ENCODE data around the gene EIF2S2. TPM values are rescaled to one million over a fixed set of nuclear protein-coding genes. Genes with fewer than 3 reads are reported as not detected.
A peak's percentile ranks its signal among the peaks of the same experiment; 100 is the strongest.

Gene EIF2S2
- total and polyA plus RNA-seq, 4 donors: 30.8 to 37.9 (median 31.5) TPM

GRCh38 chr20:34064286-34064685 is 47.8 kb downstream of the EIF2S2 start:
- 98% methylated on average over 3 of the region's 3 CpGs for WGBS
- Histone ChIP-seq H3K4me1 (ENCODE audit: control insufficient read depth in 4 of 4, insufficient read depth in 4 of 4, low read length in 3 of 4) (peaks cover 0 to 8% (median 0%) of the 10 kb centered on the region in 4 donors), H3K27ac (ENCODE audit: low read depth in 1 of 2, low read length in 2 of 2) (no peak overlapping the region), H3K36me3 (ENCODE audit: control insufficient read depth in 4 of 4, insufficient read depth in 3 of 4, low read depth in 1 of 4, low read length in 3 of 4) (no peaks in the 10 kb centered on the region), H3K9me3 (ENCODE audit: control insufficient read depth in 4 of 4, low read length in 3 of 4) (no peaks in the 10 kb centered on the region), H3K27me3 (ENCODE audit: control insufficient read depth in 4 of 4, insufficient read depth in 4 of 4, low read length in 3 of 4) (no peaks in the 10 kb centered on the region), H3K9ac (ENCODE audit: low read depth in 1 of 2, low read length in 2 of 2) (no peak overlapping the region), H3K4me3 (ENCODE audit: low read depth in 1 of 3, low read length in 3 of 3) (no peak overlapping the region)
- peak; percentile 69 for DNase-seq (ENCODE audit: low spot score)
- TF ChIP-seq NR2F2 (IDR thresholded peaks at IDR 0.05) (no peak), REST (IDR thresholded peaks at IDR 0.05) (no peak), TAF1 (conservative IDR thresholded peaks at IDR 0.05) (no peak), RXRA (IDR thresholded peaks at IDR 0.05) (no peak), HNF4G (IDR thresholded peaks at IDR 0.05) (no peak), FOXA2 (IDR thresholded peaks at IDR 0.05) (no peak), FOXA1 (IDR thresholded peaks at IDR 0.05) (no peak), CTCF (IDR thresholded peaks at IDR 0.05; ENCODE audit: low read depth, low read length, missing input control) (no peak), YY1 (IDR thresholded peaks at IDR 0.05) (no peak)

- Histone ChIP-seq H3K27ac (ENCODE audit: low read depth in 1 of 2, low read length in 2 of 2) (no peak overlapping the region), H3K4me3 (ENCODE audit: low read depth in 1 of 3, low read length in 3 of 3) (no peak overlapping the region), H3K9ac (ENCODE audit: low read depth in 1 of 2, low read length in 2 of 2) (no peak overlapping the region), H3K9me3 (ENCODE audit: control insufficient read depth in 4 of 4, low read length in 3 of 4) (no peaks in the 10 kb centered on the region), H3K4me1 (ENCODE audit: control insufficient read depth in 4 of 4, insufficient read depth in 4 of 4, low read length in 3 of 4) (no peaks in the 10 kb centered on the region), H3K27me3 (ENCODE audit: control insufficient read depth in 4 of 4, insufficient read depth in 4 of 4, low read length in 3 of 4) (no peaks in the 10 kb centered on the region), H3K36me3 (ENCODE audit: control insufficient read depth in 4 of 4, insufficient read depth in 3 of 4, low read depth in 1 of 4, low read length in 3 of 4) (no peaks in the 10 kb centered on the region)
- WGBS: 90% methylated on average over 5 of the region's 5 CpGs
- DNase-seq (ENCODE audit: low spot score): no peak
- TF ChIP-seq EGR1 (IDR thresholded peaks at IDR 0.05; ENCODE audit: low read depth in 2 of 2) (no peak), ATF3 (IDR thresholded peaks at IDR 0.05) (no peak), RAD21 (IDR thresholded peaks at IDR 0.05) (no peak), FOXA2 (IDR thresholded peaks at IDR 0.05) (no peak), NR2F2 (IDR thresholded peaks at IDR 0.05) (no peak), SP1 (IDR thresholded peaks at IDR 0.05) (no peak), JUND (IDR thresholded peaks at IDR 0.05) (no peak), REST (IDR thresholded peaks at IDR 0.05) (no peak)
These were observed 49.2 kb downstream of the EIF2S2 start for GRCh38 chr20:34062570-34063482.

Measured in liver (tissue), 9 donors.